ENCODE results near the gene PANK4.

Gene PANK4

DNA sequence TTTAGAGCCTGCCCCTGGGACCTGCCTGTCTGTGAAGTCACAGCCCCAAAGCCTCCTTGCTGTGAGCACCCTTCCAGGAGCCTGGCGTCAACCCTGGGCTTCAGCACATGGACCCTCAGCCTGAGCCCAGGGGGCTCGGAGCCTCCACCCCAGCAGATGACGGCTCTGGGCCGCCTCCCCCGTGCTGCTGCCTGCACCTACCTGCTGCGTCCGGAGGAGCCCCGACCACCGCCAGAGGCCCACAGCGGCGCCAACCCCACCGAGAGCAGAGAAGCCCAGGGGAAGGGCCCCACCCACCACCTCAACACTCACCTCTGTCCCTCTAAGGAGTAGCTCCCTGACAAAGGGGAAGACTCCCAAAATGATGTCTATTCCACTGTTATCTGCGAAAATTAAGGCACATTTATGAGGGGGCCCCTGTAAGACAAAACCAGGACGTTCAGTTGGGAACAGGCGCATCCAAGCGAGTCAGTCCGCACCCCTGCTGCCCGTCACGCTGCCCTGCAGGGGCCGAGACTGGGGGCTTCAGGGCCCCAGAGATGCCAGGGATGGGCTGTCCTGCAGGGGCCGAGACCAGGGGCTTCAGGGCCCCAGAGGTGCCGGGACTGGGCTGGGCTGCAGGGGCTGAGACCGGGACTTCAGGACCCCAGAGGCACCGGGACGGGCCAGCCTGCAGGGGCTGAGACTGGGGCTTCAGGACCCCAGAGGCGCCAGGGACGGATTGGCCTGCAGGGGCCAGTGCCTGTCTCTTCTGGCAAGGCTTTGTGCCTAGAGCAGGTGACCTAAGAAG is 15.8 kb downstream of the PANK4 start:
- TF ChIP-seq TEAD4 (IDR thresholded peaks at IDR 0.05) (no peak), CREB1 (IDR thresholded peaks at IDR 0.05; ENCODE audit: low read depth) (no peak), TAF1 (IDR thresholded peaks at IDR 0.05; ENCODE audit: low read depth) (no peak), RAD21 (IDR thresholded peaks at IDR 0.05; ENCODE audit: low read depth) (no peak), CEBPB (IDR thresholded peaks at IDR 0.05) (no peak), NFIC (IDR thresholded peaks at IDR 0.05) (no peak), EP300 (IDR thresholded peaks at IDR 0.05; ENCODE audit: borderline replicate concordance) (no peak), EGR1 (IDR thresholded peaks at IDR 0.05) (no peak)
- TF ChIP-seq, protein P1, sequence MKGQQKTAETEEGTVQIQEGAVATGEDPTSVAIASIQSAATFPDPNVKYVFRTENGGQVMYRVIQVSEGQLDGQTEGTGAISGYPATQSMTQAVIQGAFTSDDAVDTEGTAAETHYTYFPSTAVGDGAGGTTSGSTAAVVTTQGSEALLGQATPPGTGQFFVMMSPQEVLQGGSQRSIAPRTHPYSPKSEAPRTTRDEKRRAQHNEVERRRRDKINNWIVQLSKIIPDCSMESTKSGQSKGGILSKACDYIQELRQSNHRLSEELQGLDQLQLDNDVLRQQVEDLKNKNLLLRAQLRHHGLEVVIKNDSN (IDR thresholded peaks at IDR 0.05), result no peak
- TF ChIP-seq, protein P2, sequence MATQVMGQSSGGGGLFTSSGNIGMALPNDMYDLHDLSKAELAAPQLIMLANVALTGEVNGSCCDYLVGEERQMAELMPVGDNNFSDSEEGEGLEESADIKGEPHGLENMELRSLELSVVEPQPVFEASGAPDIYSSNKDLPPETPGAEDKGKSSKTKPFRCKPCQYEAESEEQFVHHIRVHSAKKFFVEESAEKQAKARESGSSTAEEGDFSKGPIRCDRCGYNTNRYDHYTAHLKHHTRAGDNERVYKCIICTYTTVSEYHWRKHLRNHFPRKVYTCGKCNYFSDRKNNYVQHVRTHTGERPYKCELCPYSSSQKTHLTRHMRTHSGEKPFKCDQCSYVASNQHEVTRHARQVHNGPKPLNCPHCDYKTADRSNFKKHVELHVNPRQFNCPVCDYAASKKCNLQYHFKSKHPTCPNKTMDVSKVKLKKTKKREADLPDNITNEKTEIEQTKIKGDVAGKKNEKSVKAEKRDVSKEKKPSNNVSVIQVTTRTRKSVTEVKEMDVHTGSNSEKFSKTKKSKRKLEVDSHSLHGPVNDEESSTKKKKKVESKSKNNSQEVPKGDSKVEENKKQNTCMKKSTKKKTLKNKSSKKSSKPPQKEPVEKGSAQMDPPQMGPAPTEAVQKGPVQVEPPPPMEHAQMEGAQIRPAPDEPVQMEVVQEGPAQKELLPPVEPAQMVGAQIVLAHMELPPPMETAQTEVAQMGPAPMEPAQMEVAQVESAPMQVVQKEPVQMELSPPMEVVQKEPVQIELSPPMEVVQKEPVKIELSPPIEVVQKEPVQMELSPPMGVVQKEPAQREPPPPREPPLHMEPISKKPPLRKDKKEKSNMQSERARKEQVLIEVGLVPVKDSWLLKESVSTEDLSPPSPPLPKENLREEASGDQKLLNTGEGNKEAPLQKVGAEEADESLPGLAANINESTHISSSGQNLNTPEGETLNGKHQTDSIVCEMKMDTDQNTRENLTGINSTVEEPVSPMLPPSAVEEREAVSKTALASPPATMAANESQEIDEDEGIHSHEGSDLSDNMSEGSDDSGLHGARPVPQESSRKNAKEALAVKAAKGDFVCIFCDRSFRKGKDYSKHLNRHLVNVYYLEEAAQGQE (IDR thresholded peaks at IDR 0.05; ENCODE audit: low read depth), result no peak

DNA sequence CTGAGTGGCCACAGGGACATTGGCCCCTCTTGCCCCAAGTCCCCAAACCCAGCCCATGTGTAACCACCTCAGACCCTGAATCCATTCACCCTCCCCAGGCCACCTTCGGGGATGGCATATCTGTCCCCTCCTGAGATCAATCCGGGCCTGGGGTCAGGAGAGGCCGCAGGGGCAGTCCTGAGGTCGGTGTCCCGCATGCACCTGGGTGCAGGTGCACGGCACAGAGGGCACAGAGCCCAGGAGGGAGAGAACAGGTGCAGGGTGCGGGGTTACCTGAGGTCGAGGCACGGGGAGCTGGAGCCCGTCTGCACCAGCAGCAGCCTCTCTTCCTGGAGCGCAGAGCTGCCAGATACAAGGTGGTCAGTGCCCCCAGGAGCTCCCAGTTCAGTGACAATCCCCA is 16.8 kb downstream of the PANK4 start:
- TF ChIP-seq EGR1 (IDR thresholded peaks at IDR 0.05) (no peak), NFIC (IDR thresholded peaks at IDR 0.05) (no peak), TCF12 (IDR thresholded peaks at IDR 0.05; ENCODE audit: low read depth) (no peak), ZBTB7A (IDR thresholded peaks at IDR 0.05; ENCODE audit: low read depth) (no peak), RAD21 (IDR thresholded peaks at IDR 0.05; ENCODE audit: low read depth) (no peak), FOXM1 (IDR thresholded peaks at IDR 0.05; ENCODE audit: borderline replicate concordance, low read depth) (no peak)
- TF ChIP-seq, protein P2 (IDR thresholded peaks at IDR 0.05; ENCODE audit: low read depth), result no peak
- TF ChIP-seq, protein P3, sequence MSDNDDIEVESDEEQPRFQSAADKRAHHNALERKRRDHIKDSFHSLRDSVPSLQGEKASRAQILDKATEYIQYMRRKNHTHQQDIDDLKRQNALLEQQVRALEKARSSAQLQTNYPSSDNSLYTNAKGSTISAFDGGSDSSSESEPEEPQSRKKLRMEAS (IDR thresholded peaks at IDR 0.05), result no peak

DNA sequence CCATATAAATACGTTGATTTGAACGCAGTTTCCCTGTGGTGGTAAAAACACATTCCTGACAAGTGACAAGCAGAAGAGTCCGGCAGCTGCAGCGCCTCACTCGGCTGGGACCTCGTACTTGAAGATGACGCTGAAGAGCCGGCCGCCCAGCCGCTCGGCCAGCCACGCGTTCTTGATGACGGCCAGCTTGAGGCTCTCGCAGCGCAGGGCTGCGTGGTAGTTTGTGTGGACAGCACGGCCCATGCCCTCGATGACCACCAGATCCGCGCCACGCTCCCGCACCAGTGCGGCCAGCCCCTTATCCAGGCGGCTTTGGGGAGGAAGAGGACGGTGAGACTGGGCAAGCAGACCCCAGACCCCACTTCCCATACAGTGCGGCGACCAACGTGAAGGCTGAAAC is 17.6 kb downstream of the PANK4 start:
- TF ChIP-seq, protein P2 (IDR thresholded peaks at IDR 0.05; ENCODE audit: low read depth), result no peak
- TF ChIP-seq CEBPB (IDR thresholded peaks at IDR 0.05), result no peak
- no peak for TF ChIP-seq TAF1 (IDR thresholded peaks at IDR 0.05; ENCODE audit: low read depth)
- no peak for TF ChIP-seq NFIC (IDR thresholded peaks at IDR 0.05)
- no peak for TF ChIP-seq CREB1 (IDR thresholded peaks at IDR 0.05; ENCODE audit: low read depth)
- no peak for TF ChIP-seq EGR1 (IDR thresholded peaks at IDR 0.05)
- no peak for TF ChIP-seq ZBTB7A (IDR thresholded peaks at IDR 0.05; ENCODE audit: low read depth)
- no peak for TF ChIP-seq TCF12 (IDR thresholded peaks at IDR 0.05; ENCODE audit: low read depth)
- no peak for TF ChIP-seq YY1 (IDR thresholded peaks at IDR 0.05; ENCODE audit: low read depth)
- TF ChIP-seq, protein P3 (IDR thresholded peaks at IDR 0.05), result no peak
- no peak for TF ChIP-seq TEAD4 (IDR thresholded peaks at IDR 0.05)
- no peak for TF ChIP-seq RAD21 (IDR thresholded peaks at IDR 0.05; ENCODE audit: low read depth)
- no peak for TF ChIP-seq EP300 (IDR thresholded peaks at IDR 0.05; ENCODE audit: borderline replicate concordance)
- TF ChIP-seq, protein P1 (IDR thresholded peaks at IDR 0.05), result no peak

DNA sequence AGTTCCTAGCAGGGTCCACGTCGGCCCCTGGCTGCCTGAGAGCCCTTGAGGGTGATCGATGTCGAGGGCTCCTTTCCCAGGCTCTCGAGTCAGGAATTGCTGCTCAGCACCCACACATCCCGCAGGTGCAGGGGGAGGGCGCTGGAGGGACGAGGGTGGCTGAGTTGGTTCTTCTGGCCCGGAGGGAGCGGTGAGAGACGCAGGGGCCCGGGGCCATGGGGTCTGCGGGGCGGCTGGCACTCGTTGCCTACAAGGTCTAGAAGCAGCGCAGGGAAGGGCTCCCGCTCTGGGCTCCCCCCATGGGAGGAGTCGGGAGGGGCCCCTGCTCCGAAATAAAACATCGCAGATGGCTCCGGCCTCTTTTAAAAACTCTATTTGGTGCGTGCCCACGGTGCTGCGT is 18.2 kb downstream of the PANK4 start:
- TF ChIP-seq EGR1 (IDR thresholded peaks at IDR 0.05), result no peak
- no peak for TF ChIP-seq ZBTB7A (IDR thresholded peaks at IDR 0.05; ENCODE audit: low read depth)
- TF ChIP-seq TEAD4 (IDR thresholded peaks at IDR 0.05), result no peak
- TF ChIP-seq, protein P3 (IDR thresholded peaks at IDR 0.05), result no peak
- TF ChIP-seq RAD21 (IDR thresholded peaks at IDR 0.05; ENCODE audit: low read depth), result no peak
